Astrocyte (in vitro differentiated cells and primary cell): ENCODE measurements around the gene AAGAB. TPM values are rescaled to one million over a fixed set of nuclear protein-coding genes. Genes with fewer than 3 reads are reported as not detected.

Experiments used
- DNase-seq: peaks from one replicate; pipeline ENCODE4 v3.0.0-alpha.2; 2010; ENCODE audit warnings: low read depth
- FAIRE-seq: peaks from 2 replicates; lab custom pipeline; 2011; peaks lifted over from hg19 to GRCh38; lab: Jason Lieb, UNC
- H2AFZ ChIP-seq: 2 replicates; pipeline ENCODE4 v1.6.0; 2012; ENCODE audit warnings: low read depth, low read length, inconsistent platforms
- H3K27ac ChIP-seq: 2 replicates; pipeline ENCODE4 v1.5.1; 2011; ENCODE audit warnings: low read depth, low read length, inconsistent platforms
- H3K27me3 ChIP-seq: 2 replicates; pipeline ENCODE4 v1.6.0; 2011; ENCODE audit warnings: low read length, inconsistent platforms; ENCODE audit not compliant: insufficient read depth
- H3K36me3 ChIP-seq: 2 replicates; pipeline ENCODE4 v1.5.1; 2011; ENCODE audit warnings: low read length, inconsistent platforms; ENCODE audit not compliant: insufficient read depth
- H3K4me1 ChIP-seq: 2 replicates; pipeline ENCODE4 v1.5.1; 2011; ENCODE audit warnings: low read length, inconsistent platforms; ENCODE audit not compliant: insufficient read depth
- H3K4me2 ChIP-seq: 2 replicates; pipeline ENCODE4 v1.6.0; 2012; ENCODE audit warnings: low read length, inconsistent platforms
- H3K4me3 ChIP-seq: 2 replicates; pipeline ENCODE4 v1.5.1; 2011; ENCODE audit warnings: low read depth, mild to moderate bottlenecking, low read length, inconsistent platforms; ENCODE audit not compliant: insufficient read depth
- H3K79me2 ChIP-seq: 2 replicates; pipeline ENCODE4 v1.6.0; 2012; ENCODE audit warnings: mild to moderate bottlenecking, low read length, inconsistent platforms; ENCODE audit not compliant: insufficient read depth
- H3K9ac ChIP-seq: 2 replicates; pipeline ENCODE4 v1.6.0; 2012; ENCODE audit warnings: mild to moderate bottlenecking, low read length, inconsistent platforms
- H3K9me3 ChIP-seq: 2 replicates; pipeline ENCODE4 v1.5.1; 2012; ENCODE audit warnings: low read depth, mild to moderate bottlenecking, low read length, inconsistent platforms; ENCODE audit not compliant: insufficient read depth
- H4K20me1 ChIP-seq: 2 replicates; pipeline ENCODE4 v1.6.0; 2012; ENCODE audit warnings: low read length, inconsistent platforms; ENCODE audit not compliant: insufficient read depth
- H3K27ac Mint-ChIP-seq: one replicate; pipeline ENCODE4 v1.8.0; 2021; ENCODE audit warnings: mild to moderate bottlenecking, mixed read lengths; ENCODE audit not compliant: unreplicated experiment
- H3K27me3 Mint-ChIP-seq: one replicate; pipeline ENCODE4 v1.8.0; 2021; ENCODE audit warnings: low read depth, mixed read lengths; ENCODE audit not compliant: unreplicated experiment
- H3K36me3 Mint-ChIP-seq: one replicate; pipeline ENCODE4 v1.8.0; 2021; ENCODE audit warnings: low read depth, mixed read lengths; ENCODE audit not compliant: unreplicated experiment
- H3K4me1 Mint-ChIP-seq: one replicate; pipeline ENCODE4 v1.8.0; 2021; ENCODE audit warnings: low read depth, mixed read lengths; ENCODE audit not compliant: unreplicated experiment
- H3K4me3 Mint-ChIP-seq: one replicate; pipeline ENCODE4 v1.8.0; 2021; ENCODE audit warnings: mild to moderate bottlenecking, moderate library complexity, mixed read lengths; ENCODE audit not compliant: unreplicated experiment
- H3K9me3 Mint-ChIP-seq: one replicate; pipeline ENCODE4 v1.8.0; 2021; ENCODE audit warnings: mild to moderate bottlenecking, mixed read lengths; ENCODE audit not compliant: unreplicated experiment
- EZH2 ChIP-seq: IDR thresholded peaks from 2 replicates; pipeline ENCODE4 v1.6.1; 2012; ENCODE audit warnings: mild to moderate bottlenecking, low read length, inconsistent platforms; ENCODE audit not compliant: insufficient read depth
- total RNA-seq: library from RNA; stranded (reverse); gene quantifications from 2 replicates; pipeline ENCODE4 v1.2.1, GENCODE V29; 2021
- TF ChIP-seq, protein P1 (sequence below): IDR thresholded peaks from 2 replicates; pipeline ENCODE4 v1.5.1; 2011; ENCODE audit warnings: low read depth, mild to moderate bottlenecking, inconsistent platforms, low read length, moderate library complexity; ENCODE audit not compliant: insufficient read depth

AAGAB gene
- total RNA-seq, 1 donor from 2014 or later: 52.2 TPM

DNA sequence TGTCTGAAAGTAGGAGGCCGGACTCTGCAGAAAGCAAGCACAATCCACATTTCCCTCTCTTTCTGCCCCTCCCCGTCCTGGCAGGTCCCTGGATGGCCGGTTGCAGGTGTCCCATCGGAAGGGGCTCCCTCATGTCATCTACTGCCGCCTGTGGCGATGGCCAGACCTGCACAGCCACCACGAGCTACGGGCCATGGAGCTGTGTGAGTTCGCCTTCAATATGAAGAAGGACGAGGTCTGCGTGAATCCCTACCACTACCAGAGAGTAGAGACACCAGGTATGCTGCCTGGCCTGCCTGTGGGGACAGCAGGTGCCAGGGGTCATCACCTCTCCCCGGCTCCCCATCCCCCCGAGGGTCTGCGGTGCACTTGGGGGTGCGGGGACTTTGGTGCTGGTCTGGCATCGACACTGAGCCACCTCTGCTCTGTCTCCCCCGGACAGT lies 89.6 kb downstream of the AAGAB start:
- Histone ChIP-seq H3K4me2 (peak overlapping the region; percentile 74), H3K79me2 (peaks cover 58% of the 10 kb centered on the region), H3K27ac (peak overlapping the region; percentile 96), H3K36me3 (peaks cover 8% of the 10 kb centered on the region), H2AFZ (no peak overlapping the region), H3K4me3 (no peak overlapping the region), H3K27me3 (no peaks in the 10 kb centered on the region), H4K20me1 (peaks cover 12% of the 10 kb centered on the region), H3K9me3 (no peaks in the 10 kb centered on the region), H3K4me1 (peaks cover 47% of the 10 kb centered on the region), H3K9ac (peak overlapping the region; percentile 79)
- Mint-ChIP-seq H3K27ac (no peak overlapping the region), H3K4me3 (no peak overlapping the region), H3K27me3 (no peaks in the 10 kb centered on the region), H3K36me3 (peaks cover 31% of the 10 kb centered on the region), H3K4me1 (peaks cover 35% of the 10 kb centered on the region), H3K9me3 (no peaks in the 10 kb centered on the region)
- TF ChIP-seq EZH2: no peak
- TF ChIP-seq, protein P1, sequence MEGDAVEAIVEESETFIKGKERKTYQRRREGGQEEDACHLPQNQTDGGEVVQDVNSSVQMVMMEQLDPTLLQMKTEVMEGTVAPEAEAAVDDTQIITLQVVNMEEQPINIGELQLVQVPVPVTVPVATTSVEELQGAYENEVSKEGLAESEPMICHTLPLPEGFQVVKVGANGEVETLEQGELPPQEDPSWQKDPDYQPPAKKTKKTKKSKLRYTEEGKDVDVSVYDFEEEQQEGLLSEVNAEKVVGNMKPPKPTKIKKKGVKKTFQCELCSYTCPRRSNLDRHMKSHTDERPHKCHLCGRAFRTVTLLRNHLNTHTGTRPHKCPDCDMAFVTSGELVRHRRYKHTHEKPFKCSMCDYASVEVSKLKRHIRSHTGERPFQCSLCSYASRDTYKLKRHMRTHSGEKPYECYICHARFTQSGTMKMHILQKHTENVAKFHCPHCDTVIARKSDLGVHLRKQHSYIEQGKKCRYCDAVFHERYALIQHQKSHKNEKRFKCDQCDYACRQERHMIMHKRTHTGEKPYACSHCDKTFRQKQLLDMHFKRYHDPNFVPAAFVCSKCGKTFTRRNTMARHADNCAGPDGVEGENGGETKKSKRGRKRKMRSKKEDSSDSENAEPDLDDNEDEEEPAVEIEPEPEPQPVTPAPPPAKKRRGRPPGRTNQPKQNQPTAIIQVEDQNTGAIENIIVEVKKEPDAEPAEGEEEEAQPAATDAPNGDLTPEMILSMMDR: no peak
- DNase-seq: no peak
- FAIRE-seq: no peak

DNA sequence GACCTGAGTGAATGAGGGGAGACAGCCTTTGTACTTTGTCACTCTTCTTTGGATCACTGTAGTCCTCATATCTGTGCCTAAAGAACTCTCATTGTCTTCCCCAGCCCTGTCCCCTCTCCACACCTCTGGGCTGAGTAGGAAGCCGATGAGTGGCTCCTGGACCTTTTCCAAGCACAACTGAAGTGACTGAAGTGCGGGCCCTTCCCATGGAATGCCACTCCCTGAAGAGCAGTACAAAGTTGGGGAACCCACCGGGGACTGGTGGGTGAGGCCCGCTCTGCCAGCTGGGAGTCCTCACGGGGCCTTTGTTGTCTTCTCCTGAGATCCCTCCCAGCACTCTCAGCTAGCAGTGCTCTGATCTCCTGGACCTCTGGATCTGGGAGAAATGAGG lies 90.1 kb downstream of the AAGAB start:
- no peaks in the 10 kb centered on the region for H3K9me3 ChIP-seq
- Mint-ChIP-seq H3K4me1 (peaks cover 32% of the 10 kb centered on the region), H3K36me3 (peaks cover 28% of the 10 kb centered on the region), H3K27me3 (no peaks in the 10 kb centered on the region), H3K4me3 (no peak overlapping the region), H3K9me3 (no peaks in the 10 kb centered on the region), H3K27ac (no peak overlapping the region)
- peak overlapping the region; percentile 74 for H3K4me2 ChIP-seq
- DNase-seq (peak; percentile 49), FAIRE-seq (no peak)
- TF ChIP-seq EZH2: no peak
- TF ChIP-seq, protein P1: no peak
- H3K27ac ChIP-seq: peak overlapping the region; percentile 96
- H4K20me1 ChIP-seq: peaks cover 12% of the 10 kb centered on the region
- peaks cover 8% of the 10 kb centered on the region for H3K36me3 ChIP-seq
- peaks cover 47% of the 10 kb centered on the region for H3K4me1 ChIP-seq
- H3K27me3 ChIP-seq: no peaks in the 10 kb centered on the region
- peaks cover 60% of the 10 kb centered on the region for H3K79me2 ChIP-seq
- no peak overlapping the region for H3K4me3 ChIP-seq
- H3K9ac ChIP-seq: peak overlapping the region; percentile 79
- no peak overlapping the region for H2AFZ ChIP-seq

DNA sequence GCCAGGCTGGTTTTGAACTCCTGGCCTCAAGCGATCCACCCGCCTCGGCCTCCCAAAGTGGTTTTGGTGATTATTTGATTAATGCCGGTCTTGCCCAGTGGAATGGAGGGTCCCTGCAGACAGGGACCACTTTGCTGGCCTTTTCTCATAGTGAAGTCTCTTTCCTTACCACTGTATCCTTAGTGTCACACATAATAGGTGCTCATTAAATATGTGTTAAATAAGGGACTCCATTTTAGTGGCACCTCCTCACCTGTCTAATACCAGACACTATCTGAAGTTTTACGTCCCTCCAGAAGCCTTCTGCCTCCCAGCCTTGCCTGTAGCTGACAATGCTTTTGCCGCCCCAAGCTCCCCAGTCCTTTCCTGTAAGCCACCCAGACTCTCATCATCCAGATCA lies 91.3 kb downstream of the AAGAB start:
- Mint-ChIP-seq H3K27me3 (no peaks in the 10 kb centered on the region), H3K4me1 (peaks cover 26% of the 10 kb centered on the region), H3K36me3 (peaks cover 21% of the 10 kb centered on the region), H3K27ac (no peak overlapping the region), H3K4me3 (peak overlapping the region; percentile 11), H3K9me3 (no peaks in the 10 kb centered on the region)
- Histone ChIP-seq H3K79me2 (peaks cover 66% of the 10 kb centered on the region), H3K27me3 (no peaks in the 10 kb centered on the region), H2AFZ (no peak overlapping the region), H3K36me3 (peaks cover 8% of the 10 kb centered on the region), H3K4me2 (no peak overlapping the region), H3K4me1 (peaks cover 41% of the 10 kb centered on the region), H3K9ac (no peak overlapping the region), H3K9me3 (no peaks in the 10 kb centered on the region), H3K27ac (peak overlapping the region; percentile 8), H3K4me3 (no peak overlapping the region), H4K20me1 (peaks cover 13% of the 10 kb centered on the region)
- DNase-seq (no peak), FAIRE-seq (no peak)
- no peak for TF ChIP-seq EZH2
- TF ChIP-seq, protein P1: no peak
